CD14-positive monocyte (primary cell): ENCODE measurements around the gene TBL1XR1. TPM values are rescaled to one million over a fixed set of nuclear protein-coding genes. Genes with fewer than 3 reads are reported as not detected.
A peak's percentile ranks its signal among the peaks of the same experiment; 100 is the strongest.
"Not testable (repeated sequence)": the region's sequence is repeated elsewhere in the genome, so short reads cannot be mapped to it uniquely, and the experiment has no call there.

ENCODE experiments used
- DNase-seq, 3 donors: peaks; one replicate each; pipeline ENCODE4 v3.0.0-alpha.2; 2011 to 2022
- H2AFZ ChIP-seq: 2 replicates; pipeline ENCODE4 v1.6.0; 2012; ENCODE audit warnings: mild to moderate bottlenecking, low read depth, low read length, inconsistent platforms; ENCODE audit not compliant: insufficient read depth, poor library complexity, severe bottlenecking
- H3K27ac ChIP-seq, 2 donors: 1 replicate in 1 of 2; 2 replicates in 1 of 2; pipeline ENCODE4 v1.5.1; 2012 to 2013; ENCODE audit warnings: low read length in 2 of 2, control low read depth in 1 of 2, inconsistent platforms in 1 of 2, low read depth in 1 of 2, mild to moderate bottlenecking in 1 of 2
- H3K27me3 ChIP-seq, 2 donors: one replicate each; pipeline versions ENCODE4 v1.6.0 to v1.6.1; 2011 to 2013; ENCODE audit warnings: low read length in 2 of 2; ENCODE audit not compliant: control insufficient read depth in 2 of 2, insufficient read depth in 2 of 2
- H3K36me3 ChIP-seq, 2 donors: replicated peaks in 1 of 2; 1 replicate in 1 of 2; 2 replicates in 1 of 2; pipeline versions ENCODE4 v1.5.1 to v1.6.1; 2012 to 2013; ENCODE audit warnings: low read length in 2 of 2, control low read depth in 1 of 2, inconsistent platforms in 1 of 2, mild to moderate bottlenecking in 1 of 2; ENCODE audit not compliant: insufficient read depth in 2 of 2, control insufficient read depth in 1 of 2
- H3K4me1 ChIP-seq, 2 donors: 1 replicate in 1 of 2; 2 replicates in 1 of 2; pipeline versions ENCODE4 v1.5.1 to v1.6.1; 2012 to 2013; ENCODE audit warnings: low read length in 2 of 2, control low read depth in 1 of 2, inconsistent platforms in 1 of 2, mild to moderate bottlenecking in 1 of 2, moderate library complexity in 1 of 2; ENCODE audit not compliant: insufficient read depth in 2 of 2, control insufficient read depth in 1 of 2
- H3K4me2 ChIP-seq: replicated peaks from 2 replicates; pipeline ENCODE3; 2012; ENCODE audit warnings: low read length, moderate library complexity, mild to moderate bottlenecking; ENCODE audit not compliant: poor library complexity, severe bottlenecking; ENCODE audit errors: extremely low read depth
- H3K4me3 ChIP-seq, 3 experiments: fragments of 200-600 bp in 1 of 3; sonication (generic) in 1 of 3; replicated peaks in 1 of 3; 1 replicate in 2 of 3; 2 replicates in 1 of 3; pipeline ENCODE4 v1.5.1; 2011 to 2013; ENCODE audit warnings: low read length in 3 of 3, mild to moderate bottlenecking in 3 of 3, control low read depth in 2 of 3, low read depth in 2 of 3, inconsistent platforms in 1 of 3, moderate library complexity in 1 of 3
- H3K79me2 ChIP-seq: 2 replicates; pipeline ENCODE4 v1.6.0; 2012; ENCODE audit warnings: mild to moderate bottlenecking, control low read depth, inconsistent platforms, low read length, moderate library complexity; ENCODE audit not compliant: insufficient read depth
- H3K9ac ChIP-seq: 2 replicates; pipeline ENCODE4 v1.6.0; 2017; ENCODE audit warnings: low read length, mild to moderate bottlenecking; ENCODE audit not compliant: insufficient read depth, poor library complexity, severe bottlenecking
- H3K9me3 ChIP-seq, 2 donors: replicated peaks in 1 of 2; 1 replicate in 1 of 2; 2 replicates in 1 of 2; pipeline versions ENCODE4 v1.5.1 to v1.6.1; 2012 to 2013; ENCODE audit warnings: low read length in 2 of 2, control low read depth in 1 of 2; ENCODE audit not compliant: control insufficient read depth in 1 of 2, insufficient read depth in 1 of 2
- H4K20me1 ChIP-seq: 2 replicates; pipeline ENCODE4 v1.6.0; 2012; ENCODE audit warnings: mild to moderate bottlenecking, low read length, control low read depth, moderate library complexity; ENCODE audit not compliant: insufficient read depth
- H3K27ac Mint-ChIP-seq, 7 donors: one replicate each; pipeline ENCODE4 v1.8.0; 2020; ENCODE audit warnings: mild to moderate bottlenecking in 7 of 7, mixed read lengths in 7 of 7, moderate library complexity in 6 of 7, inconsistent platforms in 2 of 7
- H3K27me3 Mint-ChIP-seq, 3 donors: one replicate each; pipeline ENCODE4 v1.8.0; 2021 to 2022; ENCODE audit warnings: low read depth in 3 of 3, mild to moderate bottlenecking in 3 of 3, mixed read lengths in 3 of 3, moderate library complexity in 3 of 3, inconsistent platforms in 1 of 3
- H3K36me3 Mint-ChIP-seq, 2 donors: one replicate each; pipeline ENCODE4 v1.8.0; 2020; ENCODE audit warnings: mixed read lengths in 2 of 2, inconsistent platforms in 1 of 2, mild to moderate bottlenecking in 1 of 2
- H3K4me1 Mint-ChIP-seq: one replicate; pipeline ENCODE4 v1.8.0; 2020; ENCODE audit warnings: mild to moderate bottlenecking, mixed read lengths
- H3K4me3 Mint-ChIP-seq, 2 donors: one replicate each; pipeline ENCODE4 v1.8.0; 2020; ENCODE audit warnings: mild to moderate bottlenecking in 2 of 2, mixed read lengths in 2 of 2, moderate library complexity in 1 of 2
- H3K9me3 Mint-ChIP-seq, 7 donors: one replicate each; pipeline ENCODE4 v1.8.0; 2020 to 2022; ENCODE audit warnings: mixed read lengths in 7 of 7, mild to moderate bottlenecking in 6 of 7, moderate library complexity in 6 of 7, inconsistent platforms in 2 of 7
- WGBS: methylation state at CpG from one replicate; pipeline ENCODE4 v1.1.5; 2013; ENCODE audit warnings: missing lambda C conversion rate; ENCODE audit not compliant: insufficient coverage; 5-methylcytosine and 5-hydroxymethylcytosine counted together
- intact Hi-C, 2 donors: fragments of 100-400 bp; cut with micrococcal nuclease; formaldehyde crosslinking; loops; one replicate each; pipeline versions ENCODE4 v1.15.0 to v1.15.1; 2023
- polyA plus RNA-seq, 3 donors: library from polyadenylated mRNA; depleted of rRNA in 1 of 3; unstranded in 2 of 3; stranded (reverse) in 1 of 3; fragments of 300-500 nt in 2 of 3; fragments of >200 nt in 1 of 3; fragmentation: Illumina TruSeq in 2 of 3; gene quantifications; 1 replicate in 2 of 3; 2 replicates in 1 of 3; pipeline ENCODE4 v1.2.3, GENCODE V29; 2012 to 2021
- TF ChIP-seq, protein P1 (sequence below): fragments of 200-600 bp; IDR thresholded peaks from one replicate; pipeline ENCODE4 v1.8.0; 2022; ENCODE audit warnings: antibody characterized with exemption, mild to moderate bottlenecking

TBL1XR1 gene
- polyA plus RNA-seq, 3 donors = 10.2 to 20.4 (median 18.3) TPM

GRCh38 chr3:177162742-177163141 lies 34.5 kb downstream of the TBL1XR1 start:
- Mint-ChIP-seq H3K4me1 (peaks cover 11% of the 10 kb centered on the region), H3K36me3 (peaks cover 30 to 42% of the 10 kb centered on the region in 2 donors), H3K9me3 (peaks cover 0 to 7% (median 2%) of the 10 kb centered on the region in 7 donors), H3K4me3 (no peak overlapping the region), H3K27ac (peak overlapping the region in 2 of 7 donors; percentile 5 to 55), H3K27me3 (no peaks in the 10 kb centered on the region)
- DNase-seq = no peak
- no peak overlapping the region for H3K4me3 ChIP-seq
- H3K4me1 ChIP-seq = no peaks in the 10 kb centered on the region
- H3K27me3 ChIP-seq = no peaks in the 10 kb centered on the region
- TF ChIP-seq, protein P1, sequence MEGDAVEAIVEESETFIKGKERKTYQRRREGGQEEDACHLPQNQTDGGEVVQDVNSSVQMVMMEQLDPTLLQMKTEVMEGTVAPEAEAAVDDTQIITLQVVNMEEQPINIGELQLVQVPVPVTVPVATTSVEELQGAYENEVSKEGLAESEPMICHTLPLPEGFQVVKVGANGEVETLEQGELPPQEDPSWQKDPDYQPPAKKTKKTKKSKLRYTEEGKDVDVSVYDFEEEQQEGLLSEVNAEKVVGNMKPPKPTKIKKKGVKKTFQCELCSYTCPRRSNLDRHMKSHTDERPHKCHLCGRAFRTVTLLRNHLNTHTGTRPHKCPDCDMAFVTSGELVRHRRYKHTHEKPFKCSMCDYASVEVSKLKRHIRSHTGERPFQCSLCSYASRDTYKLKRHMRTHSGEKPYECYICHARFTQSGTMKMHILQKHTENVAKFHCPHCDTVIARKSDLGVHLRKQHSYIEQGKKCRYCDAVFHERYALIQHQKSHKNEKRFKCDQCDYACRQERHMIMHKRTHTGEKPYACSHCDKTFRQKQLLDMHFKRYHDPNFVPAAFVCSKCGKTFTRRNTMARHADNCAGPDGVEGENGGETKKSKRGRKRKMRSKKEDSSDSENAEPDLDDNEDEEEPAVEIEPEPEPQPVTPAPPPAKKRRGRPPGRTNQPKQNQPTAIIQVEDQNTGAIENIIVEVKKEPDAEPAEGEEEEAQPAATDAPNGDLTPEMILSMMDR = no peak
- H2AFZ ChIP-seq = no peak overlapping the region
- no peak overlapping the region for H3K4me2 ChIP-seq
- intact Hi-C loops = no loop called here
- H3K79me2 ChIP-seq = peaks cover 100% of the 10 kb centered on the region
- no peak overlapping the region for H3K9ac ChIP-seq
- WGBS = 100% methylated on average over 1 of the region's 4 CpGs
- peaks cover 0 to 2% of the 10 kb centered on the region in 2 donors for H3K9me3 ChIP-seq
- H4K20me1 ChIP-seq = peaks cover 96% of the 10 kb centered on the region
- peaks cover 0 to 29% of the 10 kb centered on the region in 2 donors for H3K36me3 ChIP-seq
- no peak overlapping the region for H3K27ac ChIP-seq

- H3K4me1 ChIP-seq, H3K9ac ChIP-seq, H3K9me3 ChIP-seq, H3K4me3 Mint-ChIP-seq, DNase-seq, H3K27ac ChIP-seq, H3K27me3 ChIP-seq, H2AFZ ChIP-seq, H3K4me2 ChIP-seq, H3K27me3 Mint-ChIP-seq, H3K9me3 Mint-ChIP-seq, H3K4me3 ChIP-seq, intact Hi-C loops: not testable (repeated sequence)
- H3K36me3 Mint-ChIP-seq = peaks cover 26 to 42% of the 10 kb centered on the region in 2 donors
- H3K4me1 Mint-ChIP-seq = peaks cover 11% of the 10 kb centered on the region
- WGBS = no CpG with 5 or more reads among the region's 2 CpGs
- Histone ChIP-seq H3K79me2 (peaks cover 100% of the 10 kb centered on the region), H4K20me1 (peaks cover 96% of the 10 kb centered on the region), H3K36me3 (peaks cover 0 to 29% of the 10 kb centered on the region in 2 donors)
- H3K27ac Mint-ChIP-seq = peak overlapping the region in 4 of 7 donors; percentile 24 to 74 (median 47)
These were observed 35.7 kb downstream of the TBL1XR1 start for GRCh38 chr3:177161603-177162002.
